HCT116 (cell line): ENCODE data around the gene HOGA1. TPM values are rescaled to one million over a fixed set of nuclear protein-coding genes. Genes with fewer than 3 reads are reported as not detected.

Experiments used
- ATAC-seq: fragments of 200-7000 bp; cut with Tn5 transposase; 2 replicates; pipeline ENCODE4 v1.9.1; 2020; ENCODE audit warnings: mild to moderate bottlenecking, moderate library complexity
- BruUV-seq: library from RNA; stranded (reverse); fragments of 400-500 nt; replicated peaks from 2 replicates; lab custom pipeline; 2021; lab: Mats Ljungman, UMichigan
- CTCF ChIA-PET: fragments of 300-600 bp; sonication (Branson Sonifier 250); formaldehyde crosslinking; loops from one replicate; lab custom pipeline; 2021; ENCODE audit warnings: antibody characterized with exemption; lab: Charles Lee
- POLR2A ChIA-PET: fragments of 300-600, 350-600 bp; sonication (Branson Sonifier 250); formaldehyde crosslinking; loops from one replicate; lab custom pipeline; 2021; ENCODE audit warnings: antibody characterized with exemption; lab: Charles Lee
- RAD21 ChIA-PET, 2 experiments: fragments of 300-600 bp; sonication (Branson Sonifier 250); formaldehyde crosslinking; loops; one replicate each; lab custom pipeline; 2023; ENCODE audit warnings: low total read pairs in 2 of 2; ENCODE audit not compliant: uncharacterized antibody in 2 of 2, unreplicated experiment in 2 of 2, low non-redundant PET in 1 of 2; lab: Charles Lee
- DNase-seq: peaks from one replicate; pipeline ENCODE4 v3.0.0-alpha.2; 2010; ENCODE audit warnings: low read depth, low spot score
- H2AFZ ChIP-seq: fragments of 200-600 bp; shearing (Covaris generic), sonication (generic); 2 replicates; pipeline ENCODE4 v1.6.1; 2017; ENCODE audit warnings: low read depth, mixed run types, mixed read lengths, antibody characterized with exemption, low read length; ENCODE audit not compliant: poor library complexity, severe bottlenecking
- H3K27ac ChIP-seq: 2 replicates; pipeline ENCODE4 v1.5.1; 2012; ENCODE audit warnings: low read depth, low read length
- H3K27me3 ChIP-seq: fragments of 200-600 bp; sonication (generic); 2 replicates; pipeline ENCODE4 v1.6.1; 2016; ENCODE audit warnings: mixed run types, low read length, mixed read lengths; ENCODE audit not compliant: insufficient read depth
- H3K36me3 ChIP-seq, 2 experiments: fragments of 200-500 bp in 1 of 2; fragments of 200-600 bp in 1 of 2; sonication (Bioruptor generic) in 1 of 2; sonication (generic) in 1 of 2; 2 replicates each; pipeline versions ENCODE4 v1.5.1 to v1.6.1; 2014 to 2016; ENCODE audit warnings: low read length in 2 of 2, inconsistent platforms in 1 of 2, mixed read lengths in 1 of 2, mixed run types in 1 of 2; ENCODE audit not compliant: insufficient read depth in 2 of 2, control insufficient read depth in 1 of 2
- H3K4me1 ChIP-seq, 2 experiments: fragments of 200-600 bp in 1 of 2; sonication (generic) in 1 of 2; 2 replicates each; pipeline versions ENCODE4 v1.5.1 to v1.6.1; 2012 to 2017; ENCODE audit warnings: low read length in 2 of 2, inconsistent platforms in 1 of 2, mild to moderate bottlenecking in 1 of 2, mixed read lengths in 1 of 2, mixed run types in 1 of 2, moderate library complexity in 1 of 2; ENCODE audit not compliant: insufficient read depth in 2 of 2, control insufficient read depth in 1 of 2
- H3K4me2 ChIP-seq: fragments of 200-600 bp; sonication (generic); 2 replicates; pipeline ENCODE4 v1.6.1; 2017; ENCODE audit warnings: mixed run types, low read length, mixed read lengths
- H3K4me3 ChIP-seq, 2 experiments: fragments of 200-600 bp in 1 of 2; sonication (generic) in 1 of 2; replicated peaks in 1 of 2; 2 replicates each; pipeline ENCODE4 v1.5.1; 2011 to 2016; ENCODE audit warnings: low read length in 2 of 2, control low read depth in 1 of 2, low read depth in 1 of 2, mild to moderate bottlenecking in 1 of 2, mixed read lengths in 1 of 2, mixed run types in 1 of 2
- H3K79me2 ChIP-seq: fragments of 200-600 bp; sonication (generic); 2 replicates; pipeline ENCODE4 v1.6.1; 2017; ENCODE audit warnings: mild to moderate bottlenecking, mixed run types, low read length, moderate library complexity, mixed read lengths; ENCODE audit not compliant: insufficient read depth
- H3K9ac ChIP-seq: fragments of 200-600 bp; sonication (generic); 2 replicates; pipeline ENCODE4 v1.6.1; 2016; ENCODE audit warnings: low read length, mixed read lengths
- H3K9me2 ChIP-seq: fragments of 200-600 bp; sonication (generic), shearing (Covaris generic); 2 replicates; pipeline ENCODE4 v1.6.1; 2017; ENCODE audit warnings: mixed run types, mild to moderate bottlenecking, moderate library complexity; ENCODE audit not compliant: insufficient read depth
- H3K9me3 ChIP-seq, 2 experiments: fragments of 200-500 bp in 1 of 2; fragments of 200-600 bp in 1 of 2; sonication (Bioruptor generic) in 1 of 2; sonication (generic) in 1 of 2; 2 replicates each; pipeline ENCODE4 v1.6.1; 2014 to 2017; ENCODE audit warnings: low read length in 2 of 2, mixed read lengths in 2 of 2, inconsistent platforms in 1 of 2, low read depth in 1 of 2, mild to moderate bottlenecking in 1 of 2, mixed run types in 1 of 2, moderate library complexity in 1 of 2; ENCODE audit not compliant: control insufficient read depth in 1 of 2, insufficient read depth in 1 of 2
- H4K20me1 ChIP-seq: fragments of 200-600 bp; sonication (generic), shearing (Covaris generic); 2 replicates; pipeline ENCODE4 v1.6.1; 2017; ENCODE audit warnings: mixed run types, mild to moderate bottlenecking, moderate library complexity; ENCODE audit not compliant: insufficient read depth
- EZH2 ChIP-seq: fragments of 200-600 bp; sonication (generic); IDR thresholded peaks from 2 replicates; pipeline ENCODE4 v1.6.1; 2017; ENCODE audit warnings: antibody characterized with exemption, mixed run types
- EZH2phosphoT487 ChIP-seq: fragments of 200-600 bp; IDR thresholded peaks from 2 replicates; pipeline ENCODE4 v1.6.1; 2018; ENCODE audit warnings: antibody characterized with exemption, borderline replicate concordance
- FOSL1 ChIP-seq: IDR thresholded peaks from 2 replicates; pipeline ENCODE4 v1.6.1; 2012; ENCODE audit warnings: low read depth
- JUND ChIP-seq: IDR thresholded peaks from 2 replicates; pipeline ENCODE4 v1.6.1; 2012
- YY1 ChIP-seq: IDR thresholded peaks from 2 replicates; pipeline ENCODE4 v1.6.1; 2011; ENCODE audit warnings: low read length, low read depth, moderate library complexity, mild to moderate bottlenecking; ENCODE audit not compliant: insufficient replicate concordance; ENCODE audit errors: extremely low read depth
- intact Hi-C: fragments of 100-400 bp; cut with micrococcal nuclease; formaldehyde crosslinking; loops from 2 replicates; pipeline ENCODE4 v1.10.0; 2022
- total RNA-seq: library from RNA; stranded (reverse); gene quantifications from one replicate; pipeline ENCODE4 v1.2.1, GENCODE V29; 2021; ENCODE audit not compliant: unreplicated experiment
- TF ChIP-seq, protein P1 (sequence below): IDR thresholded peaks from 2 replicates; pipeline ENCODE4 v1.6.1; 2011; ENCODE audit warnings: mild to moderate bottlenecking, low read length, moderate library complexity; ENCODE audit not compliant: insufficient replicate concordance; ENCODE audit errors: extremely low read depth
- TF ChIP-seq, protein P2 (sequence below): IDR thresholded peaks from 2 replicates; pipeline ENCODE4 v1.6.1; 2012; ENCODE audit warnings: low read depth

The HOGA1 gene
- total RNA-seq, 1 experiment from 2014 or later = 1.6 TPM

DNA sequence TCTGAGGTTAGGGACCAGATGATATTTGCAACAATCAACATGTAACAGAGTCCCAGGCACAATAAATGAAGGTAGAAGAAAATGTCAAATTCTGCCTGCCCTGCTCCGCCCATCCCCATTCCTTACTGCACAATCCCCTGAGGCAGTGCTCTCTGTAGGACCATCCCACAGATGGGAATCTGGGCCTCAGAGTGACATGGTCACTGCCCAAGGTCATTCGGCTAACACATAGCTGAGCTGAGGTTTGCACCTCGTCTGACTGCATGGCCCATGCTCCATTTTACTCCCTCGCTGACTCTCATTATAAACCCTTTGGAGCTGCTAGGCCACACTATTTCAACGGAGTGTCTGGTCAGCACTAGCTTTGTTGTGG lies 1.2 kb downstream of the HOGA1 start:
- ChIA-PET RAD21 (no interaction called here), CTCF (interaction anchor here (2.5 kb wide), 1 partner anchor 10 kb away, joined by 6 read pairs; no protein-coding TSS in a partner anchor), POLR2A (no interaction called here)
- peaks cover 13 to 21% of the 10 kb centered on the region in 2 experiments for H3K4me1 ChIP-seq
- ATAC-seq = no peak
- no peak overlapping the region for H3K9ac ChIP-seq
- no peak overlapping the region for H2AFZ ChIP-seq
- no peak overlapping the region for H3K27ac ChIP-seq
- intact Hi-C loops = no loop called here
- no TSS peak for BruUV-seq
- no peak for TF ChIP-seq FOSL1
- TF ChIP-seq JUND = no peak
- no peak for TF ChIP-seq YY1
- no peak for TF ChIP-seq EZH2phosphoT487
- TF ChIP-seq, protein P1, sequence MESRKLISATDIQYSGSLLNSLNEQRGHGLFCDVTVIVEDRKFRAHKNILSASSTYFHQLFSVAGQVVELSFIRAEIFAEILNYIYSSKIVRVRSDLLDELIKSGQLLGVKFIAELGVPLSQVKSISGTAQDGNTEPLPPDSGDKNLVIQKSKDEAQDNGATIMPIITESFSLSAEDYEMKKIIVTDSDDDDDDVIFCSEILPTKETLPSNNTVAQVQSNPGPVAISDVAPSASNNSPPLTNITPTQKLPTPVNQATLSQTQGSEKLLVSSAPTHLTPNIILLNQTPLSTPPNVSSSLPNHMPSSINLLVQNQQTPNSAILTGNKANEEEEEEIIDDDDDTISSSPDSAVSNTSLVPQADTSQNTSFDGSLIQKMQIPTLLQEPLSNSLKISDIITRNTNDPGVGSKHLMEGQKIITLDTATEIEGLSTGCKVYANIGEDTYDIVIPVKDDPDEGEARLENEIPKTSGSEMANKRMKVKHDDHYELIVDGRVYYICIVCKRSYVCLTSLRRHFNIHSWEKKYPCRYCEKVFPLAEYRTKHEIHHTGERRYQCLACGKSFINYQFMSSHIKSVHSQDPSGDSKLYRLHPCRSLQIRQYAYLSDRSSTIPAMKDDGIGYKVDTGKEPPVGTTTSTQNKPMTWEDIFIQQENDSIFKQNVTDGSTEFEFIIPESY = no peak
- TF ChIP-seq, protein P2, sequence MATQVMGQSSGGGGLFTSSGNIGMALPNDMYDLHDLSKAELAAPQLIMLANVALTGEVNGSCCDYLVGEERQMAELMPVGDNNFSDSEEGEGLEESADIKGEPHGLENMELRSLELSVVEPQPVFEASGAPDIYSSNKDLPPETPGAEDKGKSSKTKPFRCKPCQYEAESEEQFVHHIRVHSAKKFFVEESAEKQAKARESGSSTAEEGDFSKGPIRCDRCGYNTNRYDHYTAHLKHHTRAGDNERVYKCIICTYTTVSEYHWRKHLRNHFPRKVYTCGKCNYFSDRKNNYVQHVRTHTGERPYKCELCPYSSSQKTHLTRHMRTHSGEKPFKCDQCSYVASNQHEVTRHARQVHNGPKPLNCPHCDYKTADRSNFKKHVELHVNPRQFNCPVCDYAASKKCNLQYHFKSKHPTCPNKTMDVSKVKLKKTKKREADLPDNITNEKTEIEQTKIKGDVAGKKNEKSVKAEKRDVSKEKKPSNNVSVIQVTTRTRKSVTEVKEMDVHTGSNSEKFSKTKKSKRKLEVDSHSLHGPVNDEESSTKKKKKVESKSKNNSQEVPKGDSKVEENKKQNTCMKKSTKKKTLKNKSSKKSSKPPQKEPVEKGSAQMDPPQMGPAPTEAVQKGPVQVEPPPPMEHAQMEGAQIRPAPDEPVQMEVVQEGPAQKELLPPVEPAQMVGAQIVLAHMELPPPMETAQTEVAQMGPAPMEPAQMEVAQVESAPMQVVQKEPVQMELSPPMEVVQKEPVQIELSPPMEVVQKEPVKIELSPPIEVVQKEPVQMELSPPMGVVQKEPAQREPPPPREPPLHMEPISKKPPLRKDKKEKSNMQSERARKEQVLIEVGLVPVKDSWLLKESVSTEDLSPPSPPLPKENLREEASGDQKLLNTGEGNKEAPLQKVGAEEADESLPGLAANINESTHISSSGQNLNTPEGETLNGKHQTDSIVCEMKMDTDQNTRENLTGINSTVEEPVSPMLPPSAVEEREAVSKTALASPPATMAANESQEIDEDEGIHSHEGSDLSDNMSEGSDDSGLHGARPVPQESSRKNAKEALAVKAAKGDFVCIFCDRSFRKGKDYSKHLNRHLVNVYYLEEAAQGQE = no peak
- no peak for TF ChIP-seq EZH2
- DNase-seq = no peak
- no peaks in the 10 kb centered on the region for H3K9me3 ChIP-seq
- no peaks in the 10 kb centered on the region for H3K9me2 ChIP-seq
- H3K4me3 ChIP-seq = no peak overlapping the region
- no peaks in the 10 kb centered on the region for H3K36me3 ChIP-seq
- H3K4me2 ChIP-seq = 0 out of 2 replicates have a peak overlapping the region, but pooled peaks have one; percentile 54
- no peaks in the 10 kb centered on the region for H3K79me2 ChIP-seq
- H4K20me1 ChIP-seq = no peaks in the 10 kb centered on the region
- H3K27me3 ChIP-seq = no peaks in the 10 kb centered on the region
